ENCODE results near the gene TEX26.

TEX26 gene

DNA sequence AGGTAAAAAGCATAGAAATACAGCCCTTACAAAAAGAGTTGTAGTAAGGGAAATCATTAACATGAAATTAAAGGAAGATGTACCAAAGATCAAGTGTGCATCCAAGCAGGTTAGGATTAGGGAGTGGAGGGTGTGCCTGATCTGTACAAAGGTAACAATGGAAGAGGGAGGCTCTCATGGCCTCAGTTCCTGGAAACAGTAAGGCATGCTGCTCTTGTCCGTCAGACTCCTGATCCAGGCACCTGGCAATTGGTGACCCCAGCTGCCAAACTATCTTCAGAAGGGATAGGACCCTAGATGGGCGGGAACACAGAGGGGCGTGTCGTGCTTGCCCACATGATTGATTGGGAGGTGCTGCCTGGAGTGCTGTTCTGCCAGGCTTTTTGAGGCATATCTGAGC lies 4.5 kb downstream of the TEX26 start:
- POLR2A ChIA-PET (ENCODE audit: low non-redundant PET) = no interaction called here
- no peak overlapping the region for H3K27ac ChIP-seq

DNA sequence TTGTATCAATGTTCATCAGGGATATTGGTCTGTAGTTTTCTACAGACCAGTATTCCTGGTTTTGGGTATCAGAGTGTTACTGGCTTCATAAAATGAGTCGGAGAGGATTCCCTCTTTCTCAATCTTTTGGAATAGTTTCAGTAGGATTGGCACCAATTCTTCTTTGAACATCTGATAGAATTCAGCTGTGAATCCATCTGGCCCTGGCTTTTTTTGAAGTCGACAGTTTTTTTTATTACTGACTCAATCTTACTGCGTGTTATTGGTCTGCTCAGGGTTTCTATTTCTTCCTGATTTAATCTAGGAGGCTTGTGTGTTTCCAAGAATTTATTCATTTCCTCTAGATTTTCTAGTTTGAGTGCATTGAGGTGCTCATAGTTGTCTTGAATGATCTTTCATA lies 11.4 kb downstream of the TEX26 start:
- CTCF ChIA-PET = interaction anchor here (0.9 kb wide), 1 partner anchor 10 kb away, joined by 3 read pairs; no protein-coding TSS in a partner anchor

More for the DNA sequence above, 4.5 kb downstream of the TEX26 start:
- no peak for DNase-seq (ENCODE audit: low spot score)
- CTCF ChIA-PET = interaction anchor here (0.7 to 1.0 kb wide), 2 partner anchors 13 to 1323 kb away, joined by 3 to 4 read pairs; no protein-coding TSS in a partner anchor
- TF ChIP-seq, protein P1, sequence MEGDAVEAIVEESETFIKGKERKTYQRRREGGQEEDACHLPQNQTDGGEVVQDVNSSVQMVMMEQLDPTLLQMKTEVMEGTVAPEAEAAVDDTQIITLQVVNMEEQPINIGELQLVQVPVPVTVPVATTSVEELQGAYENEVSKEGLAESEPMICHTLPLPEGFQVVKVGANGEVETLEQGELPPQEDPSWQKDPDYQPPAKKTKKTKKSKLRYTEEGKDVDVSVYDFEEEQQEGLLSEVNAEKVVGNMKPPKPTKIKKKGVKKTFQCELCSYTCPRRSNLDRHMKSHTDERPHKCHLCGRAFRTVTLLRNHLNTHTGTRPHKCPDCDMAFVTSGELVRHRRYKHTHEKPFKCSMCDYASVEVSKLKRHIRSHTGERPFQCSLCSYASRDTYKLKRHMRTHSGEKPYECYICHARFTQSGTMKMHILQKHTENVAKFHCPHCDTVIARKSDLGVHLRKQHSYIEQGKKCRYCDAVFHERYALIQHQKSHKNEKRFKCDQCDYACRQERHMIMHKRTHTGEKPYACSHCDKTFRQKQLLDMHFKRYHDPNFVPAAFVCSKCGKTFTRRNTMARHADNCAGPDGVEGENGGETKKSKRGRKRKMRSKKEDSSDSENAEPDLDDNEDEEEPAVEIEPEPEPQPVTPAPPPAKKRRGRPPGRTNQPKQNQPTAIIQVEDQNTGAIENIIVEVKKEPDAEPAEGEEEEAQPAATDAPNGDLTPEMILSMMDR (conservative IDR thresholded peaks at IDR 0.05; ENCODE audit: low read depth) = no peak

DNA sequence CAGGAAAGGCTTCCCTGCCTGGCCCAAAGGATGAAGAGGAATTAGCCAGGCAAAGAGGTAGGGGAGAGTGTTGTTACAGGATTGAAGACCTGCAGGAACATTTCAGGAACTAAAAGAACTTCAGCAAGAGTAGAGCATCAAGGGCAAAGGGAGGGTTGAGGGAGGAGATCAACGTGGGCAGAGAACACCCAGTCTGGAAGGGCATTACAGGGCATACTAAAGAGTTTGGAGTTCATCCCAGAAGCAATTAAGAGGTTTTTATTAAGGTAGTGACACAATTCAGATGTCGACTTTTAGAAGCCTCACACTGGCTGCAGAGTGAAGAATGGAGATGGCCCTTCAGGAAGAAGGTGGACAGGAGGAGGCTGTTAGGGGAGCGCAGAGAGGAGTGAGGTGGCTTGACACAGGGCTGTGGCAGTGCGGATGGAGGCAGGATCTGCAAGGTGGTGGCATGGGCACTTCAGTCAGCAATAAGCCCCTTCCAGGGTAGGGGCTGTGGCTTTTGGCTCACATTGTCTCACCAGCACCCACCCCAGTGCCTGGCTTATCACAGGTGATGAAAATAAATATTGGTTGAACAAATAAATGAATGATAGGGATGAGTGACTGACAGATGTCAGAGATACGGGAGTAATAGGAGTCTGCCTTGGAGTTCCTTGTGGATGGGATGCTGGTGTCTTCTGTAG lies 24.9 kb downstream of the TEX26 start:
- no peak overlapping the region for H3K27ac ChIP-seq
- no peak for DNase-seq (ENCODE audit: low spot score)
- CTCF ChIA-PET = no interaction called here
- TF ChIP-seq, protein P1 (conservative IDR thresholded peaks at IDR 0.05; ENCODE audit: low read depth) = no peak
- POLR2A ChIA-PET (ENCODE audit: low non-redundant PET) = no interaction called here

More for the DNA sequence above, 11.4 kb downstream of the TEX26 start:
- POLR2A ChIA-PET (ENCODE audit: low non-redundant PET) = no interaction called here
- TF ChIP-seq, protein P1 (conservative IDR thresholded peaks at IDR 0.05; ENCODE audit: low read depth) = no peak
- no peak for DNase-seq (ENCODE audit: low spot score)
- H3K27ac ChIP-seq = no peak overlapping the region

DNA sequence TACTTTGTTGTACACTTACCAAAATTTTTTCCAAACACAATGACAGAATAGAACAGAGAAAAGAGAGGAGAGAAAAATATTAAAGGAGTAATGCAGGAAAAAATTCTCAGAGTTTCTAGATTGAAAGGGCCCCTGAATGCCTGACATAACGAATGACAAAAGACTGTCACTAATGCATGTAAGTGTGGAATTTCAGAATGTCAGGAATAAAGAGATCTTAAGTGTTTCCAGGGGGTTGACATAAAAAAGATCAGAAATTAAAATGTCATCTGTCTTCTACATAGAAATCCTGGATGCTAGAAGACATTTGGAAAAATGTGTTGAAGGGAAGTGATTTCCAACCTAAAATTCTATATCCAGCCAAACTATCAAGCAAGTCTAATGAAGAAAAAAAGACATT lies 27.2 kb downstream of the TEX26 start:
- ChIA-PET POLR2A (ENCODE audit: low non-redundant PET) (no interaction called here), CTCF (no interaction called here)
- TF ChIP-seq, protein P1 (conservative IDR thresholded peaks at IDR 0.05; ENCODE audit: low read depth) = no peak
- no peak overlapping the region for H3K27ac ChIP-seq
- no peak for DNase-seq (ENCODE audit: low spot score)

DNA sequence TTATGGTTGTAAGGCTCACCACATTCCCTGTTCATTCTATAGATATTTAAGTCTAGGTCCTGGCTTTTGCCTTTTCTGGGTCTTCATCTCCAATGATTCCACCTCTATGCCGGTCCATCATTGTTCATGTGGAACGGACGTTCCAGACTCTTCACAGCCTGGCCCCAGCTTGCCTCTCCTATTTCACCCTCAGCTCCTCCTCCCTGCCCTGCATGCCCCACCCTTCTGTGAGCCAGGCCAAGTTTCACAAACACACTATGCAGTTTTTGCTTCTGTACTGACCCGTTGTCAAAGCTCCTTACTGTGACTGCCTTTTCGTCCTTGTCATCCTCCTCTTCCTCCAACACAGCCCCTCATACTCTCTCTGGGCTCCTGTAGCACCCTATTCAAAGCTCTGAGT lies 31.3 kb downstream of the TEX26 start:
- CTCF ChIA-PET = no interaction called here
- POLR2A ChIA-PET (ENCODE audit: low non-redundant PET) = no interaction called here
- peak; percentile 34 for DNase-seq (ENCODE audit: low spot score)
- TF ChIP-seq, protein P1 (conservative IDR thresholded peaks at IDR 0.05; ENCODE audit: low read depth) = no peak
- no peak overlapping the region for H3K27ac ChIP-seq

DNA sequence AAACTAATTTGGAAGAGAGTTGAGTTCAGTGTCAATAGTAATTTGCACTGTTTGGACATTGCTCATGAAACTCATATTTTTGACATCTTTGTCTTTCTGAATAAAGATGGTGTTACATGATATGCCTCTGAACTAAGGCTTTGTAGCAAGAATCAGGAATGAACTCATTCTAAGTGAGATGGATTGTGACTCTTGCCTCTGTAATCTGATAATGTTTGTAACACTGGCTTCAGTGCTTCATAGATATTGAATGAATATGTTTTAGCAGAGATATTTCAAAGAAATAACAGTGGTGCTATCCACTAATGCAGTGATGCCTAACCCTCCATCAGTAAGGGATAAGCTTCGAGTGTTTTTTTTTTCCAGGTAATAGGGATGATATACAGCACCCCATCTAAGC lies 32.9 kb downstream of the TEX26 start:
- no peak overlapping the region for H3K27ac ChIP-seq
- DNase-seq (ENCODE audit: low spot score) = no peak
- TF ChIP-seq, protein P1 (conservative IDR thresholded peaks at IDR 0.05; ENCODE audit: low read depth) = no peak
- CTCF ChIA-PET = no interaction called here
- POLR2A ChIA-PET (ENCODE audit: low non-redundant PET) = no interaction called here

All from RWPE1 (cell line).